IPS-18c (cell line): ENCODE measurements around the gene SDR42E1.

Source experiments
- H3K4me3 ChIP-seq: 2 replicates; pipeline ENCODE4 v1.7.0; 2013; ENCODE audit warnings: low read depth, mild to moderate bottlenecking, low read length, moderate library complexity; ENCODE audit not compliant: insufficient read depth
- H3K9me3 ChIP-seq: one replicate; pipeline ENCODE4 v1.6.1; 2013; ENCODE audit warnings: mild to moderate bottlenecking, low read length, moderate library complexity; ENCODE audit not compliant: control insufficient read depth, insufficient read depth

SDR42E1 gene

GRCh38 chr16:82011199-82011641 lies at the start of gene SDR42E1:
SDR42E1 (minus strand) TSS chr16:82011470; CDS start chr16:82000858, 10,612 bp downstream.
- H3K9me3 ChIP-seq, result peaks cover 17% of the 10 kb centered on the region
- no peak within 1 kb of the TSS for H3K4me3 ChIP-seq

GRCh38 chr16:82059983-82060421 lies 48.7 kb upstream of the SDR42E1 start:
- Histone ChIP-seq H3K9me3 (no peaks in the 10 kb centered on the region), H3K4me3 (no peak overlapping the region)

GRCh38 chr16:82059161-82059982 lies 48.1 kb upstream of the SDR42E1 start:
- no peaks in the 10 kb centered on the region for H3K9me3 ChIP-seq
- H3K4me3 ChIP-seq, result no peak overlapping the region

GRCh38 chr16:82056550-82056896 lies 45.3 kb upstream of the SDR42E1 start:
- Histone ChIP-seq H3K9me3 (no peaks in the 10 kb centered on the region), H3K4me3 (no peak overlapping the region)

- Histone ChIP-seq H3K9me3 (no peaks in the 10 kb centered on the region), H3K4me3 (no peak overlapping the region)
These were observed 44.7 kb upstream of the SDR42E1 start for GRCh38 chr16:82055728-82056549.

GRCh38 chr16:82055117-82055516 lies 43.8 kb upstream of the SDR42E1 start:
- no peak overlapping the region for H3K4me3 ChIP-seq
- H3K9me3 ChIP-seq, result no peaks in the 10 kb centered on the region

GRCh38 chr16:82051656-82052055 lies 40.4 kb upstream of the SDR42E1 start:
- no peaks in the 10 kb centered on the region for H3K9me3 ChIP-seq
- no peak overlapping the region for H3K4me3 ChIP-seq

GRCh38 chr16:82050909-82051357 lies 39.7 kb upstream of the SDR42E1 start:
- no peak overlapping the region for H3K4me3 ChIP-seq
- H3K9me3 ChIP-seq, result no peaks in the 10 kb centered on the region

GRCh38 chr16:82050506-82050905 lies 39.2 kb upstream of the SDR42E1 start:
- H3K4me3 ChIP-seq, result no peak overlapping the region
- no peaks in the 10 kb centered on the region for H3K9me3 ChIP-seq

GRCh38 chr16:82049484-82049883 lies 38.2 kb upstream of the SDR42E1 start:
- Histone ChIP-seq H3K4me3 (no peak overlapping the region), H3K9me3 (no peaks in the 10 kb centered on the region)

- no peaks in the 10 kb centered on the region for H3K9me3 ChIP-seq
- no peak overlapping the region for H3K4me3 ChIP-seq
These were observed 36.5 kb upstream of the SDR42E1 start for GRCh38 chr16:82047787-82048186.

- H3K4me3 ChIP-seq, result no peak overlapping the region
- H3K9me3 ChIP-seq, result no peaks in the 10 kb centered on the region
These were observed 36.1 kb upstream of the SDR42E1 start for GRCh38 chr16:82047374-82047773.

- Histone ChIP-seq H3K4me3 (no peak overlapping the region), H3K9me3 (no peaks in the 10 kb centered on the region)
These were observed 35.7 kb upstream of the SDR42E1 start for GRCh38 chr16:82046941-82047340.

- H3K4me3 ChIP-seq, result no peak overlapping the region
- H3K9me3 ChIP-seq, result no peaks in the 10 kb centered on the region
These were observed 35.3 kb upstream of the SDR42E1 start for GRCh38 chr16:82046541-82046940.

GRCh38 chr16:82045465-82045864 lies 34.2 kb upstream of the SDR42E1 start:
- Histone ChIP-seq H3K9me3 (no peaks in the 10 kb centered on the region), H3K4me3 (no peak overlapping the region)

- Histone ChIP-seq H3K4me3 (no peak overlapping the region), H3K9me3 (no peaks in the 10 kb centered on the region)
These were observed 33.3 kb upstream of the SDR42E1 start for GRCh38 chr16:82044585-82044911.

GRCh38 chr16:82043680-82044584 lies 32.7 kb upstream of the SDR42E1 start:
- Histone ChIP-seq H3K9me3 (no peaks in the 10 kb centered on the region), H3K4me3 (no peak overlapping the region)
